ENCODE measurements around the gene STN1.
"Not testable (repeated sequence)": the region's sequence is repeated elsewhere in the genome, so short reads cannot be mapped to it uniquely, and the experiment has no call there.

STN1 gene

GRCh38 chr10:103849880-103850571 lies 68.0 kb downstream of the STN1 start:
- in situ Hi-C loops (cut with HindIII; ENCODE audit: low sequenced_read_pairs), result no loop called here

GRCh38 chr10:103849212-103849877 lies 68.6 kb downstream of the STN1 start:
- in situ Hi-C loops (cut with HindIII; ENCODE audit: low sequenced_read_pairs), result no loop called here

GRCh38 chr10:103847909-103848468 lies 70.0 kb downstream of the STN1 start:
- in situ Hi-C loops (cut with HindIII; ENCODE audit: low sequenced_read_pairs), result no loop called here

GRCh38 chr10:103847346-103847745 lies 70.6 kb downstream of the STN1 start:
- in situ Hi-C loops (cut with HindIII; ENCODE audit: low sequenced_read_pairs), result no loop called here

GRCh38 chr10:103845972-103846371 lies 72.0 kb downstream of the STN1 start:
- in situ Hi-C loops (cut with HindIII; ENCODE audit: low sequenced_read_pairs), result no loop called here

- in situ Hi-C loops (cut with HindIII; ENCODE audit: low sequenced_read_pairs), result not testable (repeated sequence)
Measured at GRCh38 chr10:103845346-103845745, 72.6 kb downstream of the STN1 start.

- in situ Hi-C loops (cut with HindIII; ENCODE audit: low sequenced_read_pairs), result loop anchor here (5.0 kb wide), 1 partner anchor 52 kb away; no protein-coding TSS in a partner anchor
Measured at GRCh38 chr10:103843854-103844570, 74.0 kb downstream of the STN1 start.

GRCh38 chr10:103843045-103843444 lies 74.9 kb downstream of the STN1 start:
- in situ Hi-C loops (cut with HindIII; ENCODE audit: low sequenced_read_pairs), result loop anchor here (5.0 kb wide), 1 partner anchor 51 kb away; no protein-coding TSS in a partner anchor

GRCh38 chr10:103842605-103843004 lies 75.4 kb downstream of the STN1 start:
- in situ Hi-C loops (cut with HindIII; ENCODE audit: low sequenced_read_pairs), result loop anchor here (5.0 kb wide), 1 partner anchor 50 kb away; no protein-coding TSS in a partner anchor

GRCh38 chr10:103841519-103841918 lies 76.5 kb downstream of the STN1 start:
- in situ Hi-C loops (cut with HindIII; ENCODE audit: low sequenced_read_pairs), result loop anchor here (5.0 kb wide), 1 partner anchor 49 kb away; no protein-coding TSS in a partner anchor

GRCh38 chr10:103840740-103841070 lies 77.3 kb downstream of the STN1 start:
- in situ Hi-C loops (cut with HindIII; ENCODE audit: low sequenced_read_pairs), result loop anchor here (5.0 kb wide), 1 partner anchor 48 kb away; no protein-coding TSS in a partner anchor

- in situ Hi-C loops (cut with HindIII; ENCODE audit: low sequenced_read_pairs), result loop anchor here (5.0 kb wide), 1 partner anchor 48 kb away; no protein-coding TSS in a partner anchor
Measured at GRCh38 chr10:103839872-103840739, 77.9 kb downstream of the STN1 start.

GRCh38 chr10:103839519-103839871 lies 78.5 kb downstream of the STN1 start:
- in situ Hi-C loops (cut with HindIII; ENCODE audit: low sequenced_read_pairs), result no loop called here

- in situ Hi-C loops (cut with HindIII; ENCODE audit: low sequenced_read_pairs), result no loop called here
Measured at GRCh38 chr10:103838862-103839518, 79.0 kb downstream of the STN1 start.

- in situ Hi-C loops (cut with HindIII; ENCODE audit: low sequenced_read_pairs), result no loop called here
Measured at GRCh38 chr10:103838070-103838395, 80.0 kb downstream of the STN1 start.

GRCh38 chr10:103837370-103838069 lies 80.5 kb downstream of the STN1 start:
- in situ Hi-C loops (cut with HindIII; ENCODE audit: low sequenced_read_pairs), result no loop called here

GRCh38 chr10:103836861-103837260 lies 81.1 kb downstream of the STN1 start:
- in situ Hi-C loops (cut with HindIII; ENCODE audit: low sequenced_read_pairs), result no loop called here

GRCh38 chr10:103836273-103836672 lies 81.7 kb downstream of the STN1 start:
- in situ Hi-C loops (cut with HindIII; ENCODE audit: low sequenced_read_pairs), result no loop called here

Data from endothelial cell of hepatic sinusoid (primary cell).